H1 (cell line): ENCODE data around the gene GAR1. TPM values are rescaled to one million over a fixed set of nuclear protein-coding genes. Genes with fewer than 3 reads are reported as not detected.

ENCODE experiments used
- BCL11A ChIP-seq, 2 experiments: IDR thresholded peaks; one replicate each; pipeline ENCODE4 v1.6.1; 2011; ENCODE audit warnings: low read depth in 2 of 2, low read length in 2 of 2, mild to moderate bottlenecking in 2 of 2
- BRCA1 ChIP-seq: IDR thresholded peaks from 2 replicates; pipeline ENCODE4 v1.6.1; 2012; ENCODE audit warnings: low read depth, low read length, improper control_type of control experiment
- CBX8 ChIP-seq: fragments of 300-800, 300-1000 bp; sonication (generic); IDR thresholded peaks from 2 replicates; pipeline ENCODE4 v1.7.1; 2016; ENCODE audit warnings: low read depth, low read length, borderline replicate concordance
- CEBPB ChIP-seq: IDR thresholded peaks from 2 replicates; pipeline ENCODE4 v1.6.1; 2012; ENCODE audit warnings: low read depth, low read length
- CHD1 ChIP-seq: IDR thresholded peaks from 2 replicates; pipeline ENCODE4 v1.6.1; 2012; ENCODE audit warnings: low read depth, low read length, improper control_type of control experiment
- CREB1 ChIP-seq: IDR thresholded peaks from 2 replicates; pipeline ENCODE4 v1.6.1; 2012; ENCODE audit warnings: inconsistent platforms
- EZH2 ChIP-seq: fragments of 200-600 bp; sonication (generic); IDR thresholded peaks from 2 replicates; pipeline ENCODE4 v1.7.1; 2012; ENCODE audit warnings: low read depth, mild to moderate bottlenecking, moderate library complexity, low read length, inconsistent platforms; ENCODE audit not compliant: severe bottlenecking
- HDAC2 ChIP-seq, 2 experiments: fragments of 300-600 bp in 1 of 2; sonication (generic) in 1 of 2; IDR thresholded peaks; 2 replicates each; pipeline ENCODE4 v1.6.1; 2011 to 2012; ENCODE audit warnings: low read depth in 2 of 2, low read length in 2 of 2, mild to moderate bottlenecking in 2 of 2, moderate library complexity in 2 of 2, borderline replicate concordance in 1 of 2, inconsistent platforms in 1 of 2
- KDM4A ChIP-seq: IDR thresholded peaks from one replicate; pipeline ENCODE4 v1.7.1; 2012; ENCODE audit warnings: low read depth, mild to moderate bottlenecking, moderate library complexity, low read length, inconsistent platforms; ENCODE audit not compliant: severe bottlenecking
- KDM5A ChIP-seq: fragments of 200-600 bp; IDR thresholded peaks from 2 replicates; pipeline ENCODE4 v1.7.1; 2012; ENCODE audit warnings: mild to moderate bottlenecking, low read length, inconsistent platforms, mixed read lengths
- NRF1 ChIP-seq: IDR thresholded peaks from 2 replicates; pipeline ENCODE4 v1.6.1; 2011; ENCODE audit warnings: mild to moderate bottlenecking, low read depth, low read length, improper control_type of control experiment
- POU5F1 ChIP-seq: IDR thresholded peaks from 2 replicates; pipeline ENCODE4 v1.6.1; 2011; ENCODE audit warnings: low read depth, mild to moderate bottlenecking, low read length, moderate library complexity
- RFX5 ChIP-seq: IDR thresholded peaks from 2 replicates; pipeline ENCODE4 v1.6.1; 2011; ENCODE audit warnings: low read depth, low read length, improper control_type of control experiment, borderline replicate concordance
- RNF2 ChIP-seq: fragments of 200-900, 300-1000 bp; sonication (generic); IDR thresholded peaks from 2 replicates; pipeline ENCODE4 v1.7.1; 2016; ENCODE audit warnings: borderline replicate concordance, low read depth, mild to moderate bottlenecking, antibody characterized with exemption, low read length; ENCODE audit not compliant: poor library complexity, severe bottlenecking; ENCODE audit errors: missing control alignments
- SIX5 ChIP-seq: IDR thresholded peaks from 2 replicates; pipeline ENCODE4 v1.6.1; 2011; ENCODE audit warnings: mild to moderate bottlenecking, low read depth, low read length
- SP1 ChIP-seq: IDR thresholded peaks from 2 replicates; pipeline ENCODE4 v1.6.1; 2011; ENCODE audit warnings: low read depth, low read length
- SRF ChIP-seq: IDR thresholded peaks from 2 replicates; pipeline ENCODE4 v1.6.1; 2011; ENCODE audit warnings: mild to moderate bottlenecking, low read depth, low read length, moderate library complexity
- SUZ12 ChIP-seq: fragments of 200-600 bp; sonication (generic); IDR thresholded peaks from 2 replicates; pipeline ENCODE4 v1.6.1; 2012; ENCODE audit warnings: mild to moderate bottlenecking, inconsistent platforms, low read length, moderate library complexity, mixed read lengths
- TBP ChIP-seq: IDR thresholded peaks from 2 replicates; pipeline ENCODE4 v1.6.1; 2011; ENCODE audit warnings: low read depth, low read length, improper control_type of control experiment
- YY1 ChIP-seq: IDR thresholded peaks from 2 replicates; pipeline ENCODE4 v1.6.1; 2011; ENCODE audit warnings: low read depth, mild to moderate bottlenecking, low read length
- polyA plus RNA-seq, 7 experiments: library from polyadenylated mRNA; depleted of rRNA in 3 of 7; stranded (reverse) in 5 of 7; unstranded in 2 of 7; fragments of >200 nt in 5 of 7; fragments of 200-250 nt in 2 of 7; gene quantifications; 1 replicate in 5 of 7; 2 replicates in 1 of 7; 4 replicates in 1 of 7; pipeline versions ENCODE4 v1.2.1 to v1.2.3, GENCODE V29; 2011 to 2013; ENCODE audit warnings: missing spikeins in 2 of 7, mixed read lengths in 2 of 7
- total RNA-seq: library from RNA; stranded (reverse); fragmentation: NEBNext Ultra II Directional; extraction: Animal tissue kit (Norgen Biotek cat#: 25700); gene quantifications from 2 replicates; pipeline ENCODE4 v1.2.1, GENCODE V29; 2021
- TF ChIP-seq, protein P1 (sequence below): IDR thresholded peaks from 2 replicates; pipeline ENCODE4 v1.6.1; 2011; ENCODE audit warnings: low read depth, mild to moderate bottlenecking, low read length; ENCODE audit not compliant: insufficient read depth
- TF ChIP-seq, protein P2 (sequence below): IDR thresholded peaks from 2 replicates; pipeline ENCODE4 v1.6.1; 2011; ENCODE audit warnings: low read length, improper control_type of control experiment

The GAR1 gene
- total and polyA plus RNA-seq, 2 of the 8 experiments (the other 6 are each of a cell fraction or from before 2014, with no cell fraction given): 14.5 to 37.5 TPM

DNA sequence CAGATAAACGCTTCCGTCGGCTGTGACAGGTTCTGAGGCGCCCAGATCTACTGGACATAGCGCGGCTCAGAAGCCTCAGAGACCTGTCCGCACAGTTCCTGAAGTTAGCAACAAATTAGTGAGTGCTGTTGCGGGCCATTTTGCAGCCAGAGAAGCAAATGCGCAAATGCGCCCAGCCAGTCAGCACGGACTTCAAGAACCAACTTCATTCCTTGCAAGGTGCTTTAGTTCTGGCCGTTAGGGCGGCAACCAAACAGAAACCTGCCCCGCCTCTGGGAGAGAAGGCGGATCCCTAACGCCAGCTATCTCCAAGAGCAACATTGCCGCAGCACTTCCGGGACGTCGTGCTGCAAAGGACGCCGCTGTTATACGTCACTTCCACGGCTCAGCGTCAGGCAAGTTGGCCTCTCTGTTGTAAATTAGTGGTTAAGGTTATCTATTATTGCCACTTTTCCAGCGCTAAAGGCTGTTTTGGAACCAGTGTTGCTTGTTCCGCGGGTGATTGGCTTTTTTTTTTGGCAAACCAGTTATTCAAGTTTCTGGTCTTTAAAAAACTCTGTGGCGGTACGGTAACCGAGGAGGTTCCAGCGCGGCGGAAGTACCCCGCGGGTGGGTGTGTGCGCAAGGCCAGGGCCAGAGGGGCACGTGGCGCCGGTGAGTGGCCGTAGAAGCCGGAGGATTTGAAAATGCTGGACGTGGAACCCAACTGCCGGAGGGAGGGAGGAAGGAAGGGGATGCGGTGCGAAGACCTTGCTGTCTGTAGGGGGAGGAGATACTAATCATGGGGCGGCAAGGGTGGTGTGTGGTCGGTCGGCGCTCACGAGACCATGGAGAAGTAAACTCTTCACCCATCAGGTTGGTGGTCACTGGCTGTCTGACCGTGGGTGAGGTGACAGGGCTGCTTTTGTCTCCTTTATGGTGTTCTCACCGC is at the start of gene GAR1 (continued):
- no peak for TF ChIP-seq RNF2
- no peak for TF ChIP-seq BRCA1
- no peak for TF ChIP-seq CEBPB
- TF ChIP-seq CREB1: peak; percentile 98
- peak; percentile 78 for TF ChIP-seq TBP
- TF ChIP-seq YY1: 0 out of 2 replicates have a peak, but pooled peaks have one; percentile 41
- TF ChIP-seq, protein P1, sequence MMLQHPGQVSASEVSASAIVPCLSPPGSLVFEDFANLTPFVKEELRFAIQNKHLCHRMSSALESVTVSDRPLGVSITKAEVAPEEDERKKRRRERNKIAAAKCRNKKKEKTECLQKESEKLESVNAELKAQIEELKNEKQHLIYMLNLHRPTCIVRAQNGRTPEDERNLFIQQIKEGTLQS: no peak
- TF ChIP-seq, protein P2, sequence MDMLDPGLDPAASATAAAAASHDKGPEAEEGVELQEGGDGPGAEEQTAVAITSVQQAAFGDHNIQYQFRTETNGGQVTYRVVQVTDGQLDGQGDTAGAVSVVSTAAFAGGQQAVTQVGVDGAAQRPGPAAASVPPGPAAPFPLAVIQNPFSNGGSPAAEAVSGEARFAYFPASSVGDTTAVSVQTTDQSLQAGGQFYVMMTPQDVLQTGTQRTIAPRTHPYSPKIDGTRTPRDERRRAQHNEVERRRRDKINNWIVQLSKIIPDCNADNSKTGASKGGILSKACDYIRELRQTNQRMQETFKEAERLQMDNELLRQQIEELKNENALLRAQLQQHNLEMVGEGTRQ: peak; percentile 33; the same call in 1 of the 2 replicates
- no peak for TF ChIP-seq NRF1
- no peak for TF ChIP-seq POU5F1
- TF ChIP-seq SRF: 0 out of 2 replicates have a peak, but pooled peaks have one; percentile 41
- TF ChIP-seq CBX8: no peak
- peak in 1 of 2 experiments; percentile 60; a peak in 2 of 4 replicates for TF ChIP-seq HDAC2 (IDR thresholded peaks at IDR 0.05; ENCODE audit: borderline replicate concordance in 1 of 2, low read depth in 2 of 2, low read length in 2 of 2)
- no peak for TF ChIP-seq CHD1
- peak; percentile 71 for TF ChIP-seq KDM5A
- no peak for TF ChIP-seq BCL11A (IDR thresholded peaks at IDR 0.05; ENCODE audit: low read depth in 2 of 2, low read length in 2 of 2)
- no peak for TF ChIP-seq SIX5
- TF ChIP-seq SUZ12: no peak
- TF ChIP-seq SP1: 0 out of 2 replicates have a peak, but pooled peaks have one; percentile 29
- TF ChIP-seq EZH2: no peak
- TF ChIP-seq RFX5: no peak
- TF ChIP-seq KDM4A: peak; percentile 81
